NCI-H1436 (cell line): ENCODE data around the gene REM2.
"Not testable (repeated sequence)": the region's sequence is repeated elsewhere in the genome, so short reads cannot be mapped to it uniquely, and the experiment has no call there.

Experiments
- DNase-seq: peaks from one replicate; lab custom pipeline; 2025; lab: John Stamatoyannopoulos, UW

Gene REM2

GRCh38 chr14:22848351-22849164, 34.5 kb upstream of the REM2 start:
- DNase-seq: no peak

- no peak for DNase-seq
Observed at GRCh38 chr14:22849212-22849819, 33.7 kb upstream of the REM2 start.

- DNase-seq: no peak
Observed at GRCh38 chr14:22850944-22851764, 31.9 kb upstream of the REM2 start.

- not testable (repeated sequence) for DNase-seq
Observed at GRCh38 chr14:22852178-22852577, 30.8 kb upstream of the REM2 start.

GRCh38 chr14:22852599-22852939, 30.5 kb upstream of the REM2 start:
- no peak for DNase-seq

GRCh38 chr14:22852940-22853767, 29.9 kb upstream of the REM2 start:
- DNase-seq: peak; percentile 71

- DNase-seq: not testable (repeated sequence)
Observed at GRCh38 chr14:22854296-22854695, 28.7 kb upstream of the REM2 start.

- DNase-seq: no peak
Observed at GRCh38 chr14:22854963-22855724, 27.9 kb upstream of the REM2 start.

- no peak for DNase-seq
Observed at GRCh38 chr14:22856428-22856827, 26.6 kb upstream of the REM2 start.

- DNase-seq: not testable (repeated sequence)
Observed at GRCh38 chr14:22860377-22860776, 22.6 kb upstream of the REM2 start.

- DNase-seq: no peak
Observed at GRCh38 chr14:22861651-22862050, 21.4 kb upstream of the REM2 start.

GRCh38 chr14:22864979-22865378, 18.0 kb upstream of the REM2 start:
- no peak for DNase-seq

- no peak for DNase-seq
Observed at GRCh38 chr14:22865424-22866405, 17.3 kb upstream of the REM2 start.

GRCh38 chr14:22866874-22867273, 16.1 kb upstream of the REM2 start:
- no peak for DNase-seq

- DNase-seq: peak; percentile 11
Observed at GRCh38 chr14:22870811-22871223, 12.2 kb upstream of the REM2 start.

GRCh38 chr14:22871224-22872032, 11.6 kb upstream of the REM2 start, which contains the start of gene LRP10:
LRP10 (plus strand) TSS chr14:22871740; CDS start chr14:22872304, 564 bp downstream.
- DNase-seq: peak; percentile 14

- DNase-seq: peak; percentile 78
Observed at GRCh38 chr14:22872033-22872832, 10.8 kb upstream of the REM2 start.
